GM12878 (cell line): ENCODE data around the gene HSPB1. TPM values are rescaled to one million over a fixed set of nuclear protein-coding genes. Genes with fewer than 3 reads are reported as not detected.

Source experiments
- ATAC-seq: fragments of 200-7000 bp; cut with Tn5 transposase; 3 replicates; pipeline ENCODE4 v1.9.1; 2020; ENCODE audit warnings: mild to moderate bottlenecking, moderate library complexity
- BruUV-seq: library from RNA; stranded (reverse); fragments of 400-500 nt; replicated peaks from 2 replicates; lab custom pipeline; 2021; lab: Mats Ljungman, UMichigan
- CTCF ChIA-PET: fragments of 300-600 bp; sonication (Branson Sonifier 250); formaldehyde crosslinking; extraction: SDS; loops from one replicate; lab custom pipeline; 2021; ENCODE audit warnings: inconsistent platforms; lab: Yijun Ruan, JAX
- POLR2A ChIA-PET: fragments of 350-600 bp; formaldehyde crosslinking; extraction: SDS; loops from one replicate; lab custom pipeline; 2021; ENCODE audit warnings: inconsistent platforms; lab: Charles Lee
- RAD21 ChIA-PET: fragments of 300-600 bp; sonication (Branson Sonifier 250); formaldehyde crosslinking; loops from one replicate; lab custom pipeline; 2023; ENCODE audit warnings: antibody characterized with exemption; ENCODE audit not compliant: unreplicated experiment; lab: Charles Lee
- SMC1A ChIA-PET: fragments of 300-600 bp; sonication (Branson Sonifier 250); formaldehyde crosslinking; loops from one replicate; lab custom pipeline; 2023; ENCODE audit not compliant: unreplicated experiment, uncharacterized antibody; lab: Charles Lee
- DNase-seq: peaks from one replicate; pipeline ENCODE4 v3.0.0-alpha.2; 2011; ENCODE audit warnings: low read depth, low spot score
- FAIRE-seq: peaks from 3 replicates; lab custom pipeline; 2011; peaks lifted over from hg19 to GRCh38; lab: Jason Lieb, UNC
- H2AFZ ChIP-seq: 2 replicates; pipeline ENCODE4 v1.6.0; 2011; ENCODE audit warnings: low read depth, low read length, control low read depth; ENCODE audit not compliant: control insufficient read depth
- H3K27ac ChIP-seq: 2 replicates; pipeline ENCODE4 v1.5.1; 2011; ENCODE audit warnings: control low read depth; ENCODE audit not compliant: control insufficient read depth, insufficient read depth
- H3K27me3 ChIP-seq, 2 experiments: replicated peaks in 1 of 2; 2 replicates each; pipeline versions ENCODE4 v1.6.0 to v1.6.1; 2011; ENCODE audit warnings: low read length in 1 of 2; ENCODE audit not compliant: control insufficient read depth in 2 of 2, insufficient read depth in 2 of 2
- H3K36me3 ChIP-seq, 2 experiments: 2 replicates each; pipeline ENCODE4 v1.5.1; 2011; ENCODE audit warnings: low read length in 1 of 2; ENCODE audit not compliant: control insufficient read depth in 2 of 2, insufficient read depth in 2 of 2
- H3K4me1 ChIP-seq: 2 replicates; pipeline ENCODE4 v1.6.1; 2011; ENCODE audit warnings: mild to moderate bottlenecking, low read length, moderate library complexity, mixed read lengths; ENCODE audit not compliant: control insufficient read depth, insufficient read depth
- H3K4me2 ChIP-seq: 2 replicates; pipeline ENCODE4 v1.6.0; 2011; ENCODE audit warnings: control low read depth; ENCODE audit not compliant: control insufficient read depth, insufficient read depth
- H3K4me3 ChIP-seq: fragments of 200-600 bp; sonication (generic); 2 replicates; pipeline ENCODE4 v1.5.1; 2016
- H3K79me2 ChIP-seq: 2 replicates; pipeline ENCODE4 v1.6.0; 2011; ENCODE audit warnings: low read length; ENCODE audit not compliant: control insufficient read depth, insufficient read depth
- H3K9ac ChIP-seq: 2 replicates; pipeline ENCODE4 v1.8.0; 2011; ENCODE audit warnings: low read length, control low read depth, mixed read lengths; ENCODE audit not compliant: control insufficient read depth, insufficient read depth
- H3K9me3 ChIP-seq: replicated peaks from 3 replicates; pipeline ENCODE4 v1.5.1; 2011; ENCODE audit warnings: mild to moderate bottlenecking, low read length; ENCODE audit not compliant: control insufficient read depth, insufficient read depth
- H4K20me1 ChIP-seq: 2 replicates; pipeline ENCODE4 v1.6.0; 2011; ENCODE audit not compliant: control insufficient read depth, insufficient read depth
- BACH1 ChIP-seq: fragments of 450-650 bp; IDR thresholded peaks from 2 replicates; pipeline ENCODE4 v1.6.1; 2017; ENCODE audit warnings: mild to moderate bottlenecking, borderline replicate concordance
- CUX1 ChIP-seq: IDR thresholded peaks from 2 replicates; pipeline ENCODE4 v1.6.1; 2012; ENCODE audit warnings: improper control_type of control experiment, low read depth, low read length; ENCODE audit not compliant: insufficient replicate concordance
- MLLT1 ChIP-seq: fragments of 450-650 bp; IDR thresholded peaks from 2 replicates; pipeline ENCODE4 v1.6.1; 2016; ENCODE audit warnings: mild to moderate bottlenecking
- NFXL1 ChIP-seq: fragments of 450-650 bp; IDR thresholded peaks from 2 replicates; pipeline ENCODE4 v1.6.1; 2017; ENCODE audit warnings: antibody characterized with exemption, mild to moderate bottlenecking, borderline replicate concordance
- NFYB ChIP-seq: IDR thresholded peaks from 2 replicates; pipeline ENCODE4 v1.6.1; 2011; ENCODE audit warnings: low read depth, mild to moderate bottlenecking, low read length, improper control_type of control experiment, moderate library complexity; ENCODE audit not compliant: insufficient read depth
- RBBP5 ChIP-seq: fragments of 200-600 bp; sonication (generic); conservative IDR thresholded peaks from 2 replicates; pipeline ENCODE4 v1.6.1; 2016
- RUNX3 ChIP-seq: IDR thresholded peaks from 2 replicates; pipeline ENCODE4 v1.6.1; 2012; ENCODE audit warnings: low read length, inconsistent platforms
- TBL1XR1 ChIP-seq: IDR thresholded peaks from 2 replicates; pipeline ENCODE4 v1.6.1; 2012; ENCODE audit warnings: low read depth, low read length, improper control_type of control experiment
- YY1 ChIP-seq: IDR thresholded peaks from 2 replicates; pipeline ENCODE4 v1.6.1; 2011; ENCODE audit warnings: low read depth, mild to moderate bottlenecking, low read length
- ZNF274 ChIP-seq: IDR thresholded peaks from one replicate; pipeline ENCODE4 v1.8.0; 2011; ENCODE audit not compliant: insufficient read length, insufficient read depth
- ZNF622 ChIP-seq: fragments of 450-650 bp; IDR thresholded peaks from 2 replicates; pipeline ENCODE4 v1.6.1; 2017; ENCODE audit warnings: mild to moderate bottlenecking, inconsistent platforms
- WGBS: methylation state at CpG from one replicate; pipeline ENCODE4 v1.1.6; 2016; ENCODE audit warnings: low lambda C conversion rate; ENCODE audit not compliant: insufficient replicate concordance, insufficient coverage; ENCODE audit errors: missing lambda C conversion rate; 5-methylcytosine and 5-hydroxymethylcytosine counted together
- in situ Hi-C: fragments of 300-500 bp; cut with MboI; formaldehyde crosslinking; loops from 9 replicates; pipeline ENCODE4 v1.14.3; 2018; ENCODE audit warnings: mixed read lengths
- intact Hi-C: fragments of 100-400 bp; cut with micrococcal nuclease; formaldehyde crosslinking; loops from one replicate; pipeline ENCODE4 v1.14.2; 2022; ENCODE audit not compliant: unreplicated experiment
- polyA plus RNA-seq, 11 experiments: library from polyadenylated mRNA; depleted of rRNA in 4 of 11; unstranded in 6 of 11; stranded (reverse) in 5 of 11; fragments of >200 nt; fragmentation: Nextera tagmentation in 4 of 11; fragmentation: Illumina TruSeq in 1 of 11; extraction: Ambion mirVana in 4 of 11; extraction: Trizol in 1 of 11; gene quantifications; 1 replicate in 1 of 11; 2 replicates in 10 of 11; pipeline versions ENCODE4 v1.2.1 to v1.2.3, GENCODE V29; 2011 to 2016; ENCODE audit warnings: inconsistent platforms in 2 of 11, missing spikeins in 2 of 11, low read depth in 1 of 11
- total RNA-seq, 4 experiments: library from RNA; depleted of rRNA in 3 of 4; stranded (reverse); fragments of >200 nt in 3 of 4; fragmentation: Illumina TruSeq in 1 of 4; extraction: Trizol in 1 of 4; gene quantifications; 2 replicates each; pipeline versions ENCODE4 v1.2.1 to v1.2.3, GENCODE V29; 2013 to 2021
- TF ChIP-seq, protein P1 (sequence below): fragments of 450-650 bp; formaldehyde crosslinking; IDR thresholded peaks from 2 replicates; pipeline ENCODE4 v1.4.0; 2022; ENCODE audit warnings: mild to moderate bottlenecking, moderate library complexity

Gene HSPB1
- total and polyA plus RNA-seq, 10 of the 15 experiments (the other 5 are each of a cell fraction or from before 2014, with no cell fraction given): 13.7 to 297 (median 62.0) TPM

DNA sequence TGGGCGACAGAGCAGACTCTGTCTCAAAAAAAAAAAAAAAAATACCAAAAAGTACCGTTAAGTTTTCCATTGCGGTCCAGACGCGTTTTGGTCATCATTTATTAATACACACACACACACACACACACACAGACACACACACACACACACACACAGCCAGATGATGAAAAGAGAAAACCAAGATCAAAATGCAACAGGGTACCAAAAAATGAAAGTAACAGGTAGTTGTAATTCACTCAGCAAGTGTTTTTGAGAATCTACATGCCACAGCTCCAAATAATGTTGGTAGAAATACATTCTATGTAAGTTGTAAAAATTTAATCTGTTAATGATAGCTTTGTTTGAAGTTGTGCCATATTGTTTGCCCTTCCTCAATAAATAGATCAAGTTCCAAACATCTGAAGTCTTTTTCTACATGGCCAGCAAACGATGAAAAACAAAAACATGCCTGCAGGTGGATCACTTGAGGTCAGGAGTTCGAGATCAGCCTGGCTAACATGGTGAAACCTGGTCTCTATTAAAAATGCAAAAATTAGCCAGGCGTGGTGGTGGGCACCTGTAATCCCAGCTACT lies 46.9 kb downstream of the HSPB1 start:
- DNase-seq (no peak), FAIRE-seq (no peak), ATAC-seq (no peak)
- H3K4me2 ChIP-seq: no peak overlapping the region
- intact Hi-C loops: no loop called here
- POLR2A ChIA-PET: interaction anchor here (0.7 kb wide), 1 partner anchor 15 kb away, joined by 3 read pairs; no protein-coding TSS in a partner anchor
- peaks cover 66% of the 10 kb centered on the region for H3K79me2 ChIP-seq
- H3K4me1 ChIP-seq: 0 out of 2 replicates have a peak, but pooled peaks cover 3% of the 10 kb centered on the region
- CTCF ChIA-PET: interaction anchor here (0.7 to 1.0 kb wide), 2 partner anchors 9 to 24 kb away, joined by 3 to 4 read pairs; partner anchors contain the start of gene YWHAG
- no peak overlapping the region for H2AFZ ChIP-seq
- H3K4me3 ChIP-seq: no peak overlapping the region
- no TSS peak for BruUV-seq
- no peak overlapping the region for H3K27ac ChIP-seq
- peaks cover 11% of the 10 kb centered on the region for H4K20me1 ChIP-seq
- no peak overlapping the region for H3K9ac ChIP-seq
- H3K27me3 ChIP-seq: no peaks in the 10 kb centered on the region
- RAD21 ChIA-PET: interaction anchor here (0.7 kb wide), 1 partner anchor 352 kb away, joined by 3 read pairs; no protein-coding TSS in a partner anchor
- no peaks in the 10 kb centered on the region; the same call in 2 of the 3 replicates for H3K9me3 ChIP-seq
- 73% methylated on average over 7 of the region's 8 CpGs for WGBS
- SMC1A ChIA-PET: no interaction called here
- H3K36me3 ChIP-seq: peaks cover 20 to 36% of the 10 kb centered on the region in 2 experiments
- TF ChIP-seq RBBP5 (no peak), NFYB (no peak), RUNX3 (no peak), BACH1 (no peak), NFXL1 (no peak), CUX1 (no peak), TBL1XR1 (no peak), ZNF274 (no peak), MLLT1 (no peak), YY1 (no peak), ZNF622 (no peak)
- TF ChIP-seq, protein P1, sequence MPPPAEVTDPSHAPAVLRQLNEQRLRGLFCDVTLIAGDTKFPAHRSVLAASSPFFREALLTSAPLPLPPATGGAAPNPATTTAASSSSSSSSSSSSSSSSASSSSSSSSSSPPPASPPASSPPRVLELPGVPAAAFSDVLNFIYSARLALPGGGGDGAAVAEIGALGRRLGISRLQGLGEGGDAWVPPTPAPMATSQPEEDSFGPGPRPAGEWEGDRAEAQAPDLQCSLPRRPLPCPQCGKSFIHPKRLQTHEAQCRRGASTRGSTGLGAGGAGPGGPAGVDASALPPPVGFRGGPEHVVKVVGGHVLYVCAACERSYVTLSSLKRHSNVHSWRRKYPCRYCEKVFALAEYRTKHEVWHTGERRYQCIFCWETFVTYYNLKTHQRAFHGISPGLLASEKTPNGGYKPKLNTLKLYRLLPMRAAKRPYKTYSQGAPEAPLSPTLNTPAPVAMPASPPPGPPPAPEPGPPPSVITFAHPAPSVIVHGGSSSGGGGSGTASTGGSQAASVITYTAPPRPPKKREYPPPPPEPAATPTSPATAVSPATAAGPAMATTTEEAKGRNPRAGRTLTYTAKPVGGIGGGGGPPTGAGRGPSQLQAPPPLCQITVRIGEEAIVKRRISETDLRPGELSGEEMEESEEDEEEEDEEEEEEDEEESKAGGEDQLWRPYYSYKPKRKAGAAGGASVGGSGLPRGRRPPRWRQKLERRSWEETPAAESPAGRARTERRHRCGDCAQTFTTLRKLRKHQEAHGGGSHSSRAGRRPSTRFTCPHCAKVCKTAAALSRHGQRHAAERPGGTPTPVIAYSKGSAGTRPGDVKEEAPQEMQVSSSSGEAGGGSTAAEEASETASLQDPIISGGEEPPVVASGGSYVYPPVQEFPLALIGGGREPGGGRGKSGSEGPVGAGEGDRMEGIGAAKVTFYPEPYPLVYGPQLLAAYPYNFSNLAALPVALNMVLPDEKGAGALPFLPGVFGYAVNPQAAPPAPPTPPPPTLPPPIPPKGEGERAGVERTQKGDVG (CRISPR knock-in tag): no peak
- in situ Hi-C loops: no loop called here
